Ovary (tissue), 9 donors: ENCODE measurements around the gene C2CD2L. TPM values are rescaled to one million over a fixed set of nuclear protein-coding genes. Genes with fewer than 3 reads are reported as not detected.
"Not testable (repeated sequence)": the region's sequence is repeated elsewhere in the genome, so short reads cannot be mapped to it uniquely, and the experiment has no call there.

Experiments used
- DNase-seq, 5 donors: peaks; one replicate each; pipeline ENCODE4 v3.0.0-alpha.2; 2019 to 2020
- H3K27ac ChIP-seq, 2 donors: fragments of 200-600 bp; one replicate each; pipeline versions ENCODE4 v1.5.1 to v1.8.0; 2019 to 2022
- H3K27me3 ChIP-seq: fragments of 200-600 bp; one replicate; pipeline ENCODE4 v1.8.0; 2022
- H3K36me3 ChIP-seq: fragments of 200-600 bp; sonication (generic); one replicate; pipeline ENCODE4 v1.5.1; 2019
- H3K4me1 ChIP-seq: one replicate; pipeline ENCODE4 v1.8.1; 2013; ENCODE audit warnings: mild to moderate bottlenecking, moderate library complexity; ENCODE audit not compliant: insufficient read depth
- H3K4me3 ChIP-seq: fragments of 200-600 bp; sonication (generic); one replicate; pipeline ENCODE4 v1.5.1; 2017
- H3K9me3 ChIP-seq, 2 donors: fragments of 200-600 bp in 1 of 2; sonication (generic) in 1 of 2; one replicate each; pipeline versions ENCODE4 v1.5.1 to v1.8.1; 2013 to 2019; ENCODE audit warnings: mild to moderate bottlenecking in 1 of 2, moderate library complexity in 1 of 2
- EP300 ChIP-seq: sonication (generic); formaldehyde crosslinking; IDR thresholded peaks from one replicate; pipeline ENCODE4 v1.6.1; 2017; ENCODE audit warnings: antibody characterized with exemption
- POLR2A ChIP-seq: fragments of 450-650 bp; IDR thresholded peaks from one replicate; pipeline ENCODE4 v1.6.1; 2017; ENCODE audit warnings: antibody characterized with exemption, mild to moderate bottlenecking, moderate library complexity
- WGBS, 3 donors: extraction: QIAGEN DNeasy Blood & Tissue Kit in 1 of 3; methylation state at CpG; one replicate each; pipeline versions ENCODE4 v1.1.5 to v1.1.7; 2013 to 2017; 5-methylcytosine and 5-hydroxymethylcytosine counted together
- intact Hi-C, 4 donors: fragments of 100-400 bp; cut with DNase I; formaldehyde crosslinking; loops; one replicate each; pipeline versions ENCODE4 v1.11.0 to v1.15.1; 2022 to 2023
- polyA plus RNA-seq, 2 donors: library from polyadenylated mRNA; stranded (reverse); fragments of 200-250 nt in 1 of 2; fragments of 350-450 nt in 1 of 2; fragmentation: Illumina TruSeq in 1 of 2; extraction: RNeasy Lipid Tissue Mini Kit (QIAGEN cat#74804) in 1 of 2; gene quantifications; one replicate each; pipeline ENCODE4 v1.2.3, GENCODE V29; 2013 to 2014
- total RNA-seq, 7 donors: library from RNA; depleted of rRNA in 2 of 7; stranded (reverse); fragments of >200 nt in 2 of 7; fragmentation: NEBNext Ultra II Directional in 3 of 7; extraction: Animal tissue kit (Norgen Biotek cat#: 25700) in 3 of 7; gene quantifications; one replicate each; pipeline versions ENCODE4 v1.1.0 to v1.2.4, GENCODE V29; 2016 to 2023
- TF ChIP-seq, protein P1 (sequence below), 3 donors: fragments of 450-650 bp in 2 of 3; fragments of 200-600 bp in 1 of 3; IDR thresholded peaks; one replicate each; pipeline versions ENCODE4 v1.5.1 to v1.8.0; 2016 to 2022; ENCODE audit warnings: antibody characterized with exemption in 3 of 3, mild to moderate bottlenecking in 1 of 3
- donor health status: DM: no; HTN: no; CAD: no; lungs with moderate emphysema.
- donor health status: DM: no; HTN: no; CAD: no.
- donor health status: Bipolar disorder and iron deficiency.
- donor health status: DM: yes; HTN: yes; CAD: no.
- donor health status: DM: no; HTN: no; CAD: no.
- donor health status: DM: yes; HTN: yes; CAD: no.

C2CD2L gene
- total and polyA plus RNA-seq, 9 donors: 2.8 to 13.6 (median 6.9) TPM

DNA sequence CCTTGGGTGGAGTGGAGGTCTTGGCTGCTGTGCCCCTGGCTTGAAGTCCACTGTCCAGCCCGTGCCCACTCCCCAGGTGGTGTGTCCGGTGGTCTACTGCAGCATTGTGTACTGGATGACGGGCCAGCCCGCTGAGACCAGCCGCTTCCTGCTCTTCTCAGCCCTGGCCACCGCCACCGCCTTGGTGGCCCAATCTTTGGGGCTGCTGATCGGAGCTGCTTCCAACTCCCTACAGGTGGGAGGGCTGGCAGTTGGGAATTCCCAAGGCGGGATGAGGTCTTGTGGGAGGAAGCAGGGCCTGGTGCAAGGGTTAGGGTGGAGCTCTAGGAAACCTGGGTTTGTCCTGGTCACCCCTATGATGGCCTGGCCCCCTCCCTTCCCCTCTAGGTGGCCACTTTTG, 53.0 kb downstream of the C2CD2L start:
- WGBS, 3 donors: 91 to 94% (median 93%) methylated on average over 9 of the region's 9 CpGs
- Histone ChIP-seq H3K27me3 (no peaks in the 10 kb centered on the region), H3K27ac (no peak overlapping the region), H3K4me3 (no peak overlapping the region), H3K4me1 (no peaks in the 10 kb centered on the region), H3K36me3 (no peaks in the 10 kb centered on the region), H3K9me3 (no peaks in the 10 kb centered on the region)
- TF ChIP-seq, protein P1, sequence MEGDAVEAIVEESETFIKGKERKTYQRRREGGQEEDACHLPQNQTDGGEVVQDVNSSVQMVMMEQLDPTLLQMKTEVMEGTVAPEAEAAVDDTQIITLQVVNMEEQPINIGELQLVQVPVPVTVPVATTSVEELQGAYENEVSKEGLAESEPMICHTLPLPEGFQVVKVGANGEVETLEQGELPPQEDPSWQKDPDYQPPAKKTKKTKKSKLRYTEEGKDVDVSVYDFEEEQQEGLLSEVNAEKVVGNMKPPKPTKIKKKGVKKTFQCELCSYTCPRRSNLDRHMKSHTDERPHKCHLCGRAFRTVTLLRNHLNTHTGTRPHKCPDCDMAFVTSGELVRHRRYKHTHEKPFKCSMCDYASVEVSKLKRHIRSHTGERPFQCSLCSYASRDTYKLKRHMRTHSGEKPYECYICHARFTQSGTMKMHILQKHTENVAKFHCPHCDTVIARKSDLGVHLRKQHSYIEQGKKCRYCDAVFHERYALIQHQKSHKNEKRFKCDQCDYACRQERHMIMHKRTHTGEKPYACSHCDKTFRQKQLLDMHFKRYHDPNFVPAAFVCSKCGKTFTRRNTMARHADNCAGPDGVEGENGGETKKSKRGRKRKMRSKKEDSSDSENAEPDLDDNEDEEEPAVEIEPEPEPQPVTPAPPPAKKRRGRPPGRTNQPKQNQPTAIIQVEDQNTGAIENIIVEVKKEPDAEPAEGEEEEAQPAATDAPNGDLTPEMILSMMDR (IDR thresholded peaks at IDR 0.05): no peak
- TF ChIP-seq EP300 (no peak), POLR2A (no peak)
- intact Hi-C loops: no loop called here
- no peak for DNase-seq

DNA sequence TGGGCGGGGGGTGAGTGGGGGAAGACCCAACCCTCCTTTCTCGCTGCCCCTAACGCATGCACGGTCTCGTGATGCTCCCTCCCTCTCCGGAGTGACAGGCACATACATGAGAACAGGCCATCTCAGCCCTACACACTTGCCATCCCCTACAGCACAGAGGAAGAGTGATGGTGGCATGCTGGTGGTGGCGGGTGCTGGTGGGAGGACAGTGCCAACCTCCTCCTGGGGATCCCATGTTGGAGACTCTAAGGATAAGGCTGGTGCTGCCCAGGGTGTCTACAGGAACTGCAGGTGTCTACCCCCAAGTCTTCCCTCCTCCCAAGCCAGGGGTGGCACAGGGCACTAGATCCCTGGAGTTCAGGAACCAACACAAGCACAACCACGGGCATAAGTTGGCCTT, 54.7 kb downstream of the C2CD2L start:
- no peak for DNase-seq
- intact Hi-C loops: no loop called here
- H3K4me3 ChIP-seq: no peak overlapping the region
- no peaks in the 10 kb centered on the region for H3K27me3 ChIP-seq
- TF ChIP-seq, protein P1 (IDR thresholded peaks at IDR 0.05): no peak
- TF ChIP-seq POLR2A: no peak
- no peak for TF ChIP-seq EP300
- WGBS, 3 donors: 80 to 84% (median 84%) methylated on average over 8 of the region's 8 CpGs
- no peaks in the 10 kb centered on the region for H3K36me3 ChIP-seq
- H3K4me1 ChIP-seq: no peaks in the 10 kb centered on the region
- H3K9me3 ChIP-seq: no peaks in the 10 kb centered on the region
- no peak overlapping the region for H3K27ac ChIP-seq

DNA sequence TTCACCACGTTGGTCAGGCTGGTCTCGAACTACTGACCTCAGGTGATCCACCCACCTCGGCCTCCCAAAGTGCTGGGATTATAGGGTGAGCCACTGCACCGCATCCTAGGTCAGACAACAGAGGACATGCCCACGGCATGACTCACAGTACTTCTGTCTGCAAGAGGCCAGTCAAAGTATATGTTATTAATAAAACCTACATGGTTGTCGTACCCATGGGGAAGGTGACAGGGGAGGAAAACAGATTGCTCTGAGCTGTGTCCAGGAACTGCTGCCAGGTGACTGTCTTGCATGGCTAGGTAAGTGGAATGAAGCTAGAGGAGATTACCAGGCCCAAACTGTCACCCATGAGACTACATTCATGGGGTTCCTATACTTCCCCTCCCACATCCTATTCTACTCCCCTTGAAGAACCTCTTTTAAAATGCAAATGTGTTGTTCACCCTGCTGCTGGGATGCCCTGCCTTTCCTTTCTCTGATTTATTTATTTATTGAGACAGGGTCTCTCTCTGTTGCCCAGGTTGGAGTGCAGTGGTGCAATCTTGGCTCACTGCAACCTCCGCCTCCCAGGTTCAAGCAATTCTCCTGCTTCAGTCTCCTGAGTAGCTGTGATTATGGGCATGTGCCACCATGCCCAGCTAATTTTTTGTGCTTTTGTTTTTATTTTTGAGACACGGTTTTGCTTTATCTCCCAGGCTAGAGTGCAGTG, 59.4 kb downstream of the C2CD2L start:
- Histone ChIP-seq H3K4me3 (no peak overlapping the region), H3K27ac (no peak overlapping the region), H3K4me1 (peaks cover 2% of the 10 kb centered on the region), H3K36me3 (no peaks in the 10 kb centered on the region), H3K27me3 (no peaks in the 10 kb centered on the region), H3K9me3 (no peaks in the 10 kb centered on the region)
- 71 to 81% (median 80%) methylated on average over 8 of the region's 8 CpGs for WGBS, 3 donors
- intact Hi-C loops: no loop called here
- TF ChIP-seq POLR2A: no peak
- TF ChIP-seq, protein P1 (IDR thresholded peaks at IDR 0.05): no peak
- TF ChIP-seq EP300: no peak
- no peak for DNase-seq

- H3K9me3 ChIP-seq, H3K27ac ChIP-seq, H3K27me3 ChIP-seq, H3K4me1 ChIP-seq, DNase-seq, intact Hi-C loops, H3K36me3 ChIP-seq, H3K4me3 ChIP-seq: not testable (repeated sequence)
- WGBS, 3 donors: 83 to 87% (median 86%) methylated on average over 10 of the region's 10 CpGs
These were observed 59.9 kb downstream of the C2CD2L start for GRCh38 chr11:119167077-119167458.

GRCh38 chr11:119167933-119168332, 60.8 kb downstream of the C2CD2L start:
- Histone ChIP-seq H3K36me3 (no peaks in the 10 kb centered on the region), H3K27ac (no peak overlapping the region), H3K27me3 (no peaks in the 10 kb centered on the region), H3K4me3 (no peak overlapping the region), H3K9me3 (no peaks in the 10 kb centered on the region), H3K4me1 (peaks cover 2% of the 10 kb centered on the region)
- WGBS, 3 donors: 55 to 65% (median 64%) methylated on average over 6 of the region's 6 CpGs
- DNase-seq: peak in 1 of 5 donors; percentile 32
- intact Hi-C loops: no loop called here
- no peak for TF ChIP-seq POLR2A
- TF ChIP-seq, protein P1 (IDR thresholded peaks at IDR 0.05): no peak
- TF ChIP-seq EP300: no peak
